Immature natural killer cell (primary cell): ENCODE data around the gene RAB7B. TPM values are rescaled to one million over a fixed set of nuclear protein-coding genes. Genes with fewer than 3 reads are reported as not detected.

Experiments
- DNase-seq, 3 donors: peaks; one replicate each; pipeline ENCODE4 v3.0.0; 2022; ENCODE audit warnings: mixed read lengths in 1 of 3
- H3K27ac Mint-ChIP-seq, 6 donors: one replicate each; pipeline ENCODE4 v1.8.0; 2020; ENCODE audit warnings: mixed read lengths in 6 of 6, mild to moderate bottlenecking in 5 of 6, inconsistent platforms in 4 of 6, moderate library complexity in 3 of 6
- H3K27me3 Mint-ChIP-seq, 3 donors: one replicate each; pipeline ENCODE4 v1.8.0; 2020 to 2021; ENCODE audit warnings: low read depth in 3 of 3, mild to moderate bottlenecking in 3 of 3, mixed read lengths in 3 of 3, moderate library complexity in 3 of 3, inconsistent platforms in 1 of 3
- H3K36me3 Mint-ChIP-seq, 3 donors: one replicate each; pipeline ENCODE4 v1.8.0; 2020; ENCODE audit warnings: mixed read lengths in 3 of 3, inconsistent platforms in 2 of 3, mild to moderate bottlenecking in 2 of 3
- H3K4me1 Mint-ChIP-seq, 2 donors: one replicate each; pipeline ENCODE4 v1.8.0; 2020; ENCODE audit warnings: inconsistent platforms in 2 of 2, mild to moderate bottlenecking in 2 of 2, mixed read lengths in 2 of 2, moderate library complexity in 1 of 2
- H3K4me3 Mint-ChIP-seq, 5 donors: one replicate each; pipeline ENCODE4 v1.8.0; 2020; ENCODE audit warnings: mild to moderate bottlenecking in 5 of 5, mixed read lengths in 5 of 5, inconsistent platforms in 3 of 5, moderate library complexity in 3 of 5
- H3K9me3 Mint-ChIP-seq, 6 donors: one replicate each; pipeline ENCODE4 v1.8.0; 2020; ENCODE audit warnings: mild to moderate bottlenecking in 6 of 6, mixed read lengths in 6 of 6, inconsistent platforms in 4 of 6, moderate library complexity in 3 of 6
- polyA plus RNA-seq, 3 donors: library from polyadenylated mRNA; unstranded; fragments of 300-500 nt; fragmentation: Illumina TruSeq; gene quantifications; one replicate each; pipeline ENCODE4 v1.2.3, GENCODE V29; 2021

RAB7B gene
- polyA plus RNA-seq, 3 donors from 2014 or later: 0.07 TPM; not detected in 2

DNA sequence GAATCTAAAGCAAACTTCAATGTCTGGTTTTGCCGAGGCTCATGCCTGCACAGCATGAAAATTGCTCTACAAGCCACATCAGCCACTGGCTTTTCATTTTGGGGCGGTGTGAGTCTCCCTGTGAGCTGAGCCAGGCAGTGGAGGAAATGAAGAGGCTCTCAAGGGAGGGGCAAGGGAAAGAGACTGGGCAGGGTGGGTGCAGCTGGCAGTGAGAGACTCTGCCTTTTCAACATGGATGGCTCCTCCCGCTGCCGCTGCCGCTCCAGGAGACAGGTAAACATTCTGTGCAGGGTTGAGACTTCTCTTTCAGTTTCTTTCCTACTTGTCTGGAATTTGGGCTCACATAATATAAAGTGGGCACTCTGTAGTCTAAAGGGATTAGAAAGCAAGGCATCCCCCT, 31.8 kb upstream of the RAB7B start:
- peaks cover 0 to 4% (median 4%) of the 10 kb centered on the region in 3 donors for H3K27me3 Mint-ChIP-seq
- no peak overlapping the region for H3K27ac Mint-ChIP-seq
- H3K4me3 Mint-ChIP-seq: peak overlapping the region in 1 of 5 donors; percentile 23

DNA sequence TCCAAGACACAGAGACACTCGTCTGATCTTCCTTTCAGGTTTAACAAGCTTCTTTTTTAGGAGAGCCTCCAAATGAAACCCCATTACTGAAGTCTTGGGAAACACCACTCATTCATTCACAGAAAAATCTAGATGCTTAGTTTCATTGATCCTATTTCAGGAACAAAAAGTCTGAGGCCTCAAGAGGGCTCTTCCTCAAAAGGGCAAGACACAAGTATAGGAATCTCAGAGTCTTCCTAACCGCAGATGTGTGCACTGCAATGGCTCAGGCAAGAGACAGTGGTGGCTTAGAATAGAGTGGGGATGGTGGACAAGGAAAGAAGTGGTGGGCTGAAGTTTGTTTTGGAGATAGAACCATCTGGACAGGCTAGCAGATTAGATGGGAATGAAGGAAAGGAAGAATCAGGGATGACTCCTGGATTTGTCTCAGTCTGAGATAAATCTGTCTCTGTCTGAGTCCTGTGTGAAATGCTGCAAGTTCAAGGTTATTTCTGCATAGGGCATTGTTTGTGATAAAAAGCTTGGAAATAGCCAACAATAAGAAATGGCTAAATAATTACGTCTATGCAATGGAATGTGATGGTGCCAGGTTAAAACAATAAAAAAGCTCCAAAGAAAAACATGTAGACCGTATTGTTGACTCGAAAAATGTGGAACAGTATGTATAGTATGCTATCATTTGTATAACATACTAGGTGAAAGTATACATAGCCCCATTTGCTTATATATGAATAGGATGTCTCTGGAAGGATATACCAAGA, 29.4 kb upstream of the RAB7B start:
- no peak for DNase-seq
- peaks cover 0 to 2% (median 0%) of the 10 kb centered on the region in 6 donors for H3K9me3 Mint-ChIP-seq
- H3K36me3 Mint-ChIP-seq: no peaks in the 10 kb centered on the region
- H3K4me3 Mint-ChIP-seq: no peak overlapping the region
- peaks cover 0 to 6% of the 10 kb centered on the region in 2 donors for H3K4me1 Mint-ChIP-seq
- no peak overlapping the region for H3K27ac Mint-ChIP-seq
- peaks cover 3 to 6% (median 4%) of the 10 kb centered on the region in 3 donors for H3K27me3 Mint-ChIP-seq

More for the DNA sequence above, 31.8 kb upstream of the RAB7B start:
- Mint-ChIP-seq H3K36me3 (no peaks in the 10 kb centered on the region), H3K9me3 (peaks cover 0 to 2% (median 0%) of the 10 kb centered on the region in 6 donors), H3K4me1 (peaks cover 0 to 12% of the 10 kb centered on the region in 2 donors)
- no peak for DNase-seq

DNA sequence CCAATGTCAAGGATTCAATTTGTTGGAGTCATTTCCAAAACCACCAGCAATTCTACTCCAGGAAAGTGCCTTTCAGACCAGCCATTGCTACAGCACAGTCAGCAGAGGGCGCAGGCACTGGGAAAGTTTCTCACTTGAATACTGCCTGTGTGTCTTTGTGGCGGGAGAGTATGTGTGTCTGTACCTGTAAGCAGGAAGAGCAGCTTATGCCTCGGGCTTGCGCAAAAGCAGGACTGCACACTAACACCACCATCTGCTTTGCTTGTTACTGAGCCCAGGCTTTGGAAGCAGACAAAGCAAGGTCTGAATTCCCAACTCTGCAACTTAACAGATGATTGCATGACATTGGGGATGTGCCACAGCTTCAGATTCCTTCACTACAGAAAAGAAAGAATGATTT, 27.5 kb upstream of the RAB7B start:
- H3K27me3 Mint-ChIP-seq: peaks cover 3 to 6% (median 4%) of the 10 kb centered on the region in 3 donors

DNA sequence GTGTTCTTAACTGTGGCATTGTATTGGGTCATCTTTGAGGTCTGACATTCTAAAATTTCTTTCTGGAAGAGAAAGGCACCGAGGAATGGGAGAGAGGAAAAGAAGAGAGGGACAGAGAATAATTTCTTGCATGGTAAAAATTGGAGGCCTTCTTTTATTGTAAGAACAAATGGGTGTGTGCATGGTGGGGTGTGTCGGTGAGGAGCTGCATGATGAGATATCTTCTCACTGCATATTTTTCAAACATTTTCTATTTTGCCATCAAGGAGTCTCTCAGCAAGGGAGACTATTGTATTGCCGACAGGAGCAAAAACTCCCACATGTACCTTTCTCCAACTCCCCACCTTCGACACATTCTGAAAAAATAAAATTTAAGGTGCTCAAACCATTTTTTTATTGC, 27.0 kb upstream of the RAB7B start:
- Mint-ChIP-seq H3K9me3 (peaks cover 0 to 2% (median 0%) of the 10 kb centered on the region in 6 donors), H3K4me1 (peaks cover 0 to 6% of the 10 kb centered on the region in 2 donors), H3K36me3 (no peaks in the 10 kb centered on the region), H3K27ac (no peak overlapping the region), H3K27me3 (peaks cover 3 to 6% (median 4%) of the 10 kb centered on the region in 3 donors), H3K4me3 (no peak overlapping the region)
- DNase-seq: no peak

More for the DNA sequence above, 27.5 kb upstream of the RAB7B start:
- Mint-ChIP-seq H3K4me1 (peaks cover 0 to 6% of the 10 kb centered on the region in 2 donors), H3K4me3 (no peak overlapping the region), H3K9me3 (peaks cover 0 to 2% (median 0%) of the 10 kb centered on the region in 6 donors), H3K36me3 (no peaks in the 10 kb centered on the region), H3K27ac (no peak overlapping the region)
- DNase-seq: peak; percentile 10 to 27 (median 16)

GRCh38 chr1:206029484-206029883, 26.3 kb upstream of the RAB7B start:
- DNase-seq: no peak
- Mint-ChIP-seq H3K27me3 (peaks cover 2 to 6% (median 3%) of the 10 kb centered on the region in 3 donors), H3K4me1 (peaks cover 0 to under 1% of the 10 kb centered on the region in 2 donors), H3K4me3 (no peak overlapping the region), H3K36me3 (no peaks in the 10 kb centered on the region), H3K27ac (no peak overlapping the region), H3K9me3 (peaks cover 0 to 2% (median 0%) of the 10 kb centered on the region in 6 donors)

DNA sequence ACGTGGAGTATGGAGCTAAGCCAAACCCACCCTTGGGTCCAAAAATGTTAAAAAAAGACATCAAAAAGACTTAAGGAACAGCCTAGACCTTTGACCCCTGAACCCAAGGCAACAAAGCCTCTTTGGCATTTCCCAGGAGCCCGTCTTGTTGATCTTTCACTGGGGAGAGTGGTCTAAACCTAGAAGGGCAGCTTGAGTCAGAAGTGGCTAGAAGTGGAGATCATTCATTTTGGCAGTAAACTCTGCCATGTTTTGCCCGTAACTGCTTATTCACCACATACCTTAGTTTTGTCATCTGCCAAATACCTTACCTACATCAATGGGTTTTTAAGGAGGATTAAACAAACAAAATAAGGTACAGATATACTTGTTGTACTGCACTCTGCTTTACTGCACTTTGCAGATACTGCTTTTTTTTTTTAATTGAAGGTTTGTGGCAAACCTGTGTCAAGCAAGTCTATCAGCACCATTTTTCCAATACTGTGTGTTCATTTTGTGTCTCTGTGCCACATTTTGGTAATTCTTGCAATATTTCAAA, 22.2 kb upstream of the RAB7B start:
- Mint-ChIP-seq H3K4me3 (no peak overlapping the region), H3K9me3 (no peaks in the 10 kb centered on the region), H3K36me3 (no peaks in the 10 kb centered on the region), H3K4me1 (no peaks in the 10 kb centered on the region), H3K27me3 (peaks cover 0 to 6% (median 3%) of the 10 kb centered on the region in 3 donors), H3K27ac (no peak overlapping the region)
- no peak for DNase-seq

GRCh38 chr1:206023695-206024094, 20.5 kb upstream of the RAB7B start, which contains the start of gene CTSE:
TSS of gene CTSE (minus strand) at chr1:206023895. CDS start at chr1:206023791, 104 bp downstream.
- H3K9me3 Mint-ChIP-seq: no peaks in the 10 kb centered on the region
- no peaks in the 10 kb centered on the region for H3K36me3 Mint-ChIP-seq
- no peak within 1 kb of the TSS for H3K4me3 Mint-ChIP-seq
- H3K4me1 Mint-ChIP-seq: no peaks in the 10 kb centered on the region
- H3K27ac Mint-ChIP-seq: no peak within 1 kb of the TSS
- peaks cover 0 to 7% (median 3%) of the 10 kb centered on the region in 3 donors for H3K27me3 Mint-ChIP-seq
- DNase-seq: no peak

DNA sequence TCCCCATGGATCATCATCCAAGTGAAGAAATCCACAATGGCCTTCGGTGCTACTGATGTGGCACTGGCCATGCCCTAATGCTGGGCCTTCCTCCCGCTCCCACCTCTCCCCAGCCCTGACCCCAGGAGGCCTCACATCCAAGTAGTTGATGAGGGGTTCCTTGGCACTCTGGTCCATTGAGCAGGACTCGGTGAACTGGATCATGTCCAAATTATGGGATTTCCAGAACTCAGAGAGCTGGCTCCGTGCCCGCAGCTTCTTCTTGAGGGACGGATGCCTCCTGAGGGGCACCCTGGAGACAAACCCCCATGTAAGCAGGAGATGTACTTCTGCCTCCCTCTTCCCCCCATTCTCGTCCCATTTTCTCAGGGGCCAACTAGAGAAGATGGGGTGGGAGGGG, 19.6 kb upstream of the RAB7B start:
- Mint-ChIP-seq H3K4me3 (no peak overlapping the region), H3K36me3 (no peaks in the 10 kb centered on the region), H3K27ac (no peak overlapping the region), H3K4me1 (no peaks in the 10 kb centered on the region), H3K27me3 (peaks cover 0 to 5% (median 0%) of the 10 kb centered on the region in 3 donors), H3K9me3 (no peaks in the 10 kb centered on the region)
- DNase-seq: no peak

DNA sequence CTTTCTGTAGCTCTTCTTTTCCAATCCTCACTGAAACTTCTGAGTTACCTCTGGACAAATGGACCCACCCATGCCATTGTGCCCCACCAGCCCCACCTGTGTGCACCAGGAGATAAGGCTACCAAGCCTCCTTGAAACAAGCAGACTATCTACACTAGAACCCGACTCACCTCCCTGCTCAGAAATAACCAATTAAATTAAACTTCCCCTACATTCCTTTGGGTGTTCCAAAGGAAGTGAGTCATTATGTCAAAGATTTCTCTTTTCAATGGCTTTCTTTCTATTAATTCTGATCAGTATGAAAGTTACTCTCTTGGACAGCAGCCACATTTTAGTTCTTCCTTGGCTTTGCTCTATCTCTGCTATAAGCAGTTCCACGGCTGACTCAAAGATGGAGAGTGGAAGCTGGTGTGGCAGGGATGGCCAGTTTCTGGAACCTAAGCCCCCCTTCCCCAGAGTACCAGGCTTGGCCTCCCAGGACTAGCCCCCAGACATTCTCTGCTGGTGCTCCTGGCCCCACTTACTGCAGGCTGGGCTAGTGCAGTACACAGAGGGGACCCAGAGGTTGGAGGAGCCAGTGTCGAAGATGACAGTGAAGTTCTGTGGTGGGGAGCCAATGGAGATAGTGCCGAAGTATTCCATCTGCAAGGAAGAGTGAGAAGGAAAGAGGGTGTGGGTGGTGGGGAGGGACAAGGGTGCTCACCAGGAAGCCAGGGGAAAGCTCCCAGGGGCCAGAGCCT, 18.6 kb upstream of the RAB7B start:
- H3K4me3 Mint-ChIP-seq: no peak overlapping the region

GRCh38 chr1:206021008-206021625, 17.9 kb upstream of the RAB7B start:
- Mint-ChIP-seq H3K9me3 (no peaks in the 10 kb centered on the region), H3K27me3 (peaks cover 0 to 5% (median 0%) of the 10 kb centered on the region in 3 donors), H3K36me3 (no peaks in the 10 kb centered on the region), H3K4me3 (no peak overlapping the region), H3K27ac (no peak overlapping the region), H3K4me1 (no peaks in the 10 kb centered on the region)
- no peak for DNase-seq

More for the DNA sequence above, 18.6 kb upstream of the RAB7B start:
- Mint-ChIP-seq H3K4me1 (no peaks in the 10 kb centered on the region), H3K27ac (peak overlapping the region in 1 of 6 donors; percentile 22), H3K9me3 (no peaks in the 10 kb centered on the region), H3K27me3 (peaks cover 0 to 5% (median 0%) of the 10 kb centered on the region in 3 donors), H3K36me3 (no peaks in the 10 kb centered on the region)
- no peak for DNase-seq

- no peaks in the 10 kb centered on the region for H3K9me3 Mint-ChIP-seq
- H3K27me3 Mint-ChIP-seq: peaks cover 0 to 5% (median 0%) of the 10 kb centered on the region in 3 donors
- DNase-seq: no peak
- no peak overlapping the region for H3K4me3 Mint-ChIP-seq
- H3K4me1 Mint-ChIP-seq: no peaks in the 10 kb centered on the region
- no peaks in the 10 kb centered on the region for H3K36me3 Mint-ChIP-seq
- no peak overlapping the region for H3K27ac Mint-ChIP-seq
Measured at GRCh38 chr1:206020393-206021007, 17.3 kb upstream of the RAB7B start.

GRCh38 chr1:206015071-206015470, 11.9 kb upstream of the RAB7B start:
- no peak for DNase-seq
- no peak overlapping the region for H3K4me3 Mint-ChIP-seq

DNA sequence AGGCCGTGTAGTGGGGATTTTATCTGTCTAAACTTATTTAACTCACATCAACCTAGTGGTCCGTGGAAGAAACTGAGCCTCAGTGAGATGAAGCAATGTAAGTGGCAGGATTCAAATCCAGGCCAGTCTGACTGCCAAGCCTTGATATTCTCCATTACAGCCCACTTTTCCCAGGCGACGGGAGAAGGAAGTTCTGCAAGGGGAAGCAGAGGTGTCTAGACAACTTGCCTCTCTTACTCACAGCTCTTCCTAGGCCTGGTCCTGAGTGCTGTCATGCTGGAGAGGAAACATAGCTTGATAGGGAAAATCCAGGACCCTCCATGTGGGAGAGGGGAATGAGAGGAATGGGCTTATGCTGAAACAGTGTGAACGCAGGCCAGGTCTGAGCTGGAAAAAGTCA, 11.4 kb upstream of the RAB7B start:
- H3K4me3 Mint-ChIP-seq: no peak overlapping the region
- no peaks in the 10 kb centered on the region for H3K9me3 Mint-ChIP-seq
- peaks cover 0 to 5% (median 2%) of the 10 kb centered on the region in 3 donors for H3K27me3 Mint-ChIP-seq
- no peak for DNase-seq
- H3K4me1 Mint-ChIP-seq: peaks cover 19 to 22% of the 10 kb centered on the region in 2 donors
- H3K36me3 Mint-ChIP-seq: no peaks in the 10 kb centered on the region
- no peak overlapping the region for H3K27ac Mint-ChIP-seq

More at GRCh38 chr1:206015071-206015470, 11.9 kb upstream of the RAB7B start:
- Mint-ChIP-seq H3K27ac (no peak overlapping the region), H3K9me3 (no peaks in the 10 kb centered on the region), H3K36me3 (no peaks in the 10 kb centered on the region), H3K4me1 (peaks cover 19 to 22% of the 10 kb centered on the region in 2 donors), H3K27me3 (peaks cover 0 to 5% (median 2%) of the 10 kb centered on the region in 3 donors)
